Transverse colon (tissue), 4 donors: Measurements from ENCODE around the gene OR9A4.

Experiments
- CTCF ChIP-seq, 5 experiments: fragments of 200-600 bp in 3 of 5; fragments of 450-650 bp in 2 of 5; sonication (generic) in 3 of 5; IDR thresholded peaks; 1 replicate in 2 of 5; 2 replicates in 3 of 5; pipeline ENCODE4 v1.5.1; 2016 to 2017; ENCODE audit warnings: antibody characterized with exemption in 5 of 5, inconsistent platforms in 3 of 5, mild to moderate bottlenecking in 2 of 5, moderate library complexity in 1 of 5
- POLR2A ChIP-seq: fragments of 450-650 bp; IDR thresholded peaks from one replicate; pipeline ENCODE4 v1.6.1; 2016; ENCODE audit warnings: antibody characterized with exemption, mild to moderate bottlenecking, moderate library complexity
- POLR2AphosphoS5 ChIP-seq, 3 donors: sonication (generic); formaldehyde crosslinking; IDR thresholded peaks; one replicate each; pipeline ENCODE4 v1.6.1; 2016; ENCODE audit warnings: antibody characterized with exemption in 3 of 3

GRCh38 chr7:141956084-141956483 is 39.9 kb downstream of the OR9A4 start:
- TF ChIP-seq CTCF (IDR thresholded peaks at IDR 0.05), result no peak
- no peak for TF ChIP-seq POLR2A
- TF ChIP-seq POLR2AphosphoS5 (IDR thresholded peaks at IDR 0.05), result no peak
